Measurements from ENCODE around the gene NGEF.

DNA sequence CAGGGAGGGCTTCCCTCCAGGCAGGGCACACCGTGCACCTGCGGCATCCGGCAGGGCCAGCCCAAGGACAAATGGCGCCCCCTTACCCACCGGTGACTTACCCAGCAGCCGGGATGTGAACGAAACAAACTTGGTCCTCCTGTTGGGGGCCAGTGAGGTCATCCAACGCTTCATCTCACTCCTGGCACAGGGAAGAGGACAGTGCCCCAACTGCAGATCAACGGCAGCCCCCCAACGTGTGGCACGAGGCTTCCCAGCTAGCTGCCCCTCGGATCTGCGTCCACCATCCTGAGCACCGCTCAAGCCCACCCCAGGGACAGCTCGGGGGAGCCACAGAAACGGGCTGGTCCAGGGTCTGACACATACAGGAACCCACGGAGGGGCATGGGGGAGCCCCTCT is 131.0 kb downstream of the NGEF start:
- TF ChIP-seq ZNF274 (IDR thresholded peaks at IDR 0.05; ENCODE audit: low read depth, low read length) (no peak), YY1 (IDR thresholded peaks at IDR 0.05; ENCODE audit: insufficient read depth, insufficient read length) (no peak)
